OCI-LY7 (cell line): ENCODE results near the gene BTBD9. TPM values are rescaled to one million over a fixed set of nuclear protein-coding genes. Genes with fewer than 3 reads are reported as not detected.

Source experiments
- BruUV-seq: library from RNA; stranded (reverse); fragments of 400-500 nt; replicated peaks from 2 replicates; lab custom pipeline; 2021; lab: Mats Ljungman, UMichigan
- CTCF ChIA-PET: fragments of 300-600 bp; sonication (Branson Sonifier 250); formaldehyde crosslinking; loops from one replicate; lab custom pipeline; 2022; ENCODE audit warnings: antibody characterized with exemption; ENCODE audit not compliant: unreplicated experiment; lab: Charles Lee
- POLR2A ChIA-PET: fragments of 300-600 bp; sonication (Branson Sonifier 250); formaldehyde crosslinking; loops from one replicate; lab custom pipeline; 2022; ENCODE audit warnings: antibody characterized with exemption; lab: Charles Lee
- DNase-seq: peaks from one replicate; pipeline ENCODE4 v3.0.0-alpha.2; 2015; ENCODE audit warnings: low spot score
- H2AFZ ChIP-seq: fragments of 200-600 bp; sonication (generic), shearing (Covaris generic); 2 replicates; pipeline ENCODE4 v1.6.1; 2014; ENCODE audit warnings: mild to moderate bottlenecking, antibody characterized with exemption, low read length, moderate library complexity
- H3K27ac ChIP-seq: fragments of 200-600 bp; sonication (generic); 2 replicates; pipeline ENCODE4 v1.5.1; 2014; ENCODE audit warnings: mixed run types, low read depth, mild to moderate bottlenecking, moderate library complexity, low read length, inconsistent platforms; ENCODE audit not compliant: poor library complexity, severe bottlenecking
- H3K36me3 ChIP-seq: fragments of 200-600 bp; sonication (generic); 2 replicates; pipeline ENCODE4 v1.6.1; 2014; ENCODE audit warnings: mild to moderate bottlenecking, antibody characterized with exemption, low read length, moderate library complexity, mixed read lengths; ENCODE audit not compliant: insufficient read depth
- H3K4me1 ChIP-seq: fragments of 200-600 bp; sonication (generic); 2 replicates; pipeline ENCODE4 v1.5.1; 2014; ENCODE audit warnings: mild to moderate bottlenecking, low read length; ENCODE audit not compliant: insufficient read depth, poor library complexity, severe bottlenecking
- H3K4me2 ChIP-seq: fragments of 200-600 bp; sonication (generic); 2 replicates; pipeline ENCODE4 v1.6.1; 2014; ENCODE audit warnings: mild to moderate bottlenecking, low read length
- H3K4me3 ChIP-seq: fragments of 200-600 bp; sonication (generic); 2 replicates; pipeline ENCODE4 v1.5.1; 2014; ENCODE audit warnings: mild to moderate bottlenecking, low read depth, low read length; ENCODE audit not compliant: poor library complexity, severe bottlenecking
- H3K79me2 ChIP-seq: fragments of 200-600 bp; sonication (generic); 2 replicates; pipeline ENCODE4 v1.6.1; 2016; ENCODE audit warnings: low read depth, mild to moderate bottlenecking, low read length, moderate library complexity, mixed read lengths; ENCODE audit not compliant: insufficient read depth
- H3K9me2 ChIP-seq: fragments of 200-600 bp; sonication (generic); 2 replicates; pipeline ENCODE4 v1.6.1; 2016; ENCODE audit warnings: mild to moderate bottlenecking, low read length, mixed read lengths; ENCODE audit not compliant: insufficient read depth
- H3K9me3 ChIP-seq: fragments of 200-600 bp; sonication (generic); 2 replicates; pipeline ENCODE4 v1.6.1; 2014; ENCODE audit warnings: mild to moderate bottlenecking, mixed run types, low read length, mixed read lengths
- H4K20me1 ChIP-seq: fragments of 200-600 bp; sonication (generic); 2 replicates; pipeline ENCODE4 v1.6.1; 2014; ENCODE audit warnings: mild to moderate bottlenecking, antibody characterized with exemption, low read length, moderate library complexity, mixed read lengths; ENCODE audit not compliant: insufficient read depth
- EZH2phosphoT487 ChIP-seq: fragments of 200-600 bp; sonication (generic); IDR thresholded peaks from 2 replicates; pipeline ENCODE4 v1.6.1; 2018; ENCODE audit warnings: low read depth, borderline replicate concordance, mild to moderate bottlenecking, mixed run types, antibody characterized with exemption, low read length, moderate library complexity, mixed read lengths
- intact Hi-C: fragments of 100-400 bp; cut with micrococcal nuclease; formaldehyde crosslinking; loops from one replicate; pipeline ENCODE4 v1.10.0; 2022; ENCODE audit not compliant: unreplicated experiment
- total RNA-seq, 2 experiments: library from RNA; depleted of rRNA in 1 of 2; stranded (reverse); fragments of >200 nt in 1 of 2; shearing (Covaris generic) in 1 of 2; gene quantifications; 2 replicates each; pipeline ENCODE4 v1.2.3, GENCODE V29; 2014 to 2022
- TF ChIP-seq, protein P1 (sequence below): fragments of 200-600 bp; sonication (generic); conservative IDR thresholded peaks from 2 replicates; pipeline ENCODE4 v1.5.1; 2014; ENCODE audit warnings: mild to moderate bottlenecking, antibody characterized with exemption, low read length, moderate library complexity, mixed read lengths

BTBD9 gene
- total RNA-seq, 2 experiments from 2014 or later, result 5.9 to 7.3 TPM

DNA sequence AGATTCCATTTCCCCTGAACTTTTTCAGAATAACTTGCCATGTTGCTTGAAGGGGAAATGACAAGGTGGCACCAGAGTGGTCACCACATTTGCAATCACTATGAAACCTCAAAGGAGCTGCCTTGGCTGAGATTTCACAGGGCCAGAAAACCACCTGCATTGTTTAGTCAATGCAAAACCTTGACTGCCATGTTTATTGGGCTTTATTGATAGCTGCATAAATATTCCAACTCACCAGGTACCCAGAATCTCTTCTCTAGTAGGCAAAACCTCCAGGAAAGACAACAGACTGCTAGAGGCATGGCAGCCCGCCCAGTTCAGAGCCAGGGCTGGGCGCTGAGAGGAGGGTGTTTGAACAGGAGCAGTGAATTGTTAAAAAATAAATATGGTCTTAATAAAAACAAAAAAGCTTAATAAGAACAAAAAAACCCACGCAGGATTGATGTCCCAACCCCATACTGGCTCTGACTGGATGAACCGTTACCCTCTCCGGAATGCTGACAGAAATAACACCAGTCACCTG is 444.6 kb downstream of the BTBD9 start:
- Histone ChIP-seq H3K27ac (no peak overlapping the region), H4K20me1 (no peaks in the 10 kb centered on the region), H3K4me3 (no peak overlapping the region), H3K4me2 (no peak overlapping the region), H3K36me3 (no peaks in the 10 kb centered on the region), H3K4me1 (no peaks in the 10 kb centered on the region), H3K9me3 (no peaks in the 10 kb centered on the region), H3K79me2 (no peaks in the 10 kb centered on the region), H3K9me2 (no peaks in the 10 kb centered on the region), H2AFZ (no peak overlapping the region)
- no peak for DNase-seq
- ChIA-PET POLR2A (interaction anchor here (0.5 kb wide), 1 partner anchor 125 kb away, joined by 3 read pairs; no protein-coding TSS in a partner anchor), CTCF (no interaction called here)
- BruUV-seq, result no TSS peak
- intact Hi-C loops, result no loop called here
- TF ChIP-seq, protein P1, sequence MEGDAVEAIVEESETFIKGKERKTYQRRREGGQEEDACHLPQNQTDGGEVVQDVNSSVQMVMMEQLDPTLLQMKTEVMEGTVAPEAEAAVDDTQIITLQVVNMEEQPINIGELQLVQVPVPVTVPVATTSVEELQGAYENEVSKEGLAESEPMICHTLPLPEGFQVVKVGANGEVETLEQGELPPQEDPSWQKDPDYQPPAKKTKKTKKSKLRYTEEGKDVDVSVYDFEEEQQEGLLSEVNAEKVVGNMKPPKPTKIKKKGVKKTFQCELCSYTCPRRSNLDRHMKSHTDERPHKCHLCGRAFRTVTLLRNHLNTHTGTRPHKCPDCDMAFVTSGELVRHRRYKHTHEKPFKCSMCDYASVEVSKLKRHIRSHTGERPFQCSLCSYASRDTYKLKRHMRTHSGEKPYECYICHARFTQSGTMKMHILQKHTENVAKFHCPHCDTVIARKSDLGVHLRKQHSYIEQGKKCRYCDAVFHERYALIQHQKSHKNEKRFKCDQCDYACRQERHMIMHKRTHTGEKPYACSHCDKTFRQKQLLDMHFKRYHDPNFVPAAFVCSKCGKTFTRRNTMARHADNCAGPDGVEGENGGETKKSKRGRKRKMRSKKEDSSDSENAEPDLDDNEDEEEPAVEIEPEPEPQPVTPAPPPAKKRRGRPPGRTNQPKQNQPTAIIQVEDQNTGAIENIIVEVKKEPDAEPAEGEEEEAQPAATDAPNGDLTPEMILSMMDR, result no peak
- TF ChIP-seq EZH2phosphoT487, result no peak

DNA sequence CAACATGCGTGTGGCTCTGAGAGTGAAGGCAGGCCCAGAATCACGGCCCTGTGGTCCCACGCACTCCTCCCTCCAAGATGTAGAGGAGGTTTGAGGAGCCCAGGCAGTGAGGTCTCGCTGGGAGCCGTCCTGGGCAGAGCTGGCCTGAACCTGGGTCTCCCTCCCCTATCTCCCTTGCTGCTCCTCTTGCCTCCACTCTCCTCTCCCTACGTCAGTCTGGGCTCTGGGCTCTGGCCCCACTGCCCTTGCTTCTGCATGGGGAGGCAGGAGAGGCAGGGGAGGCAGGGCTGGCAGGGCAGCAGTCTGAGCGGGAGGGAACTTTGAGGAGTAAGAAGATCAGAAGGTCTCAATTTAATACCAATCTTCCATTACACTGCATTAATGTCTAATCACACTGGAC is 445.1 kb downstream of the BTBD9 start:
- Histone ChIP-seq H3K36me3 (no peaks in the 10 kb centered on the region), H3K27ac (no peak overlapping the region), H3K4me2 (no peak overlapping the region), H2AFZ (no peak overlapping the region), H3K9me2 (no peaks in the 10 kb centered on the region), H3K4me3 (no peak overlapping the region), H3K4me1 (no peaks in the 10 kb centered on the region), H4K20me1 (no peaks in the 10 kb centered on the region), H3K79me2 (no peaks in the 10 kb centered on the region), H3K9me3 (no peaks in the 10 kb centered on the region)
- DNase-seq, result no peak
- POLR2A ChIA-PET, result interaction anchor here (0.6 kb wide), 1 partner anchor 303 kb away, joined by 6 read pairs; no protein-coding TSS in a partner anchor
- intact Hi-C loops, result no loop called here
- CTCF ChIA-PET, result no interaction called here
- BruUV-seq, result no TSS peak
- no peak for TF ChIP-seq EZH2phosphoT487
- TF ChIP-seq, protein P1, result no peak

DNA sequence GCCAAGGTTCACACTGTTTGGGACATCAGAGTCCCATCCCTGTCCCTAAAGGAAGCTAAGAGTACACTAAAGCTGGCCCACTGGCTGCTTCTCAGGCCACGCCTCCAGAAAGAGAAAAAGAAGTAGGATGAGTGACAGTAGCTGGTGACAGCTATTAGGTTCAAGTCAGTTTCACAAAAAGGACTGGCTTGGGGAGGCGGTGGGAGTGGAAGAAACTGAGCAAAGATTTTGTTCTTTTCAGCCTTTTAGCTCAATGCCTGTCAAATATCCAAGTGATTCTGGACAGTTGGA is 445.5 kb downstream of the BTBD9 start:
- no peak overlapping the region for H2AFZ ChIP-seq
- POLR2A ChIA-PET, result interaction anchor here (0.6 kb wide), 1 partner anchor 304 kb away, joined by 6 read pairs; no protein-coding TSS in a partner anchor
- intact Hi-C loops, result no loop called here
- CTCF ChIA-PET, result no interaction called here
- no peaks in the 10 kb centered on the region for H3K9me2 ChIP-seq
- DNase-seq, result no peak
- no peak overlapping the region for H3K27ac ChIP-seq
- no peaks in the 10 kb centered on the region for H3K79me2 ChIP-seq
- no peaks in the 10 kb centered on the region for H3K36me3 ChIP-seq
- no peaks in the 10 kb centered on the region for H3K4me1 ChIP-seq
- H3K4me3 ChIP-seq, result no peak overlapping the region
- H3K4me2 ChIP-seq, result no peak overlapping the region
- H4K20me1 ChIP-seq, result no peaks in the 10 kb centered on the region
- TF ChIP-seq EZH2phosphoT487, result no peak
- TF ChIP-seq, protein P1, result no peak
- H3K9me3 ChIP-seq, result no peaks in the 10 kb centered on the region
- no TSS peak for BruUV-seq
